ENCODE measurements around the gene PARN. TPM values are rescaled to one million over a fixed set of nuclear protein-coding genes. Genes with fewer than 3 reads are reported as not detected.
A peak's percentile ranks its signal among the peaks of the same experiment; 100 is the strongest.

The PARN gene
- total RNA-seq, 3 donors from 2014 or later (not counting 1 experiment from before 2014, with no cell fraction given) = 44.3 to 57.4 (median 45.1) TPM

DNA sequence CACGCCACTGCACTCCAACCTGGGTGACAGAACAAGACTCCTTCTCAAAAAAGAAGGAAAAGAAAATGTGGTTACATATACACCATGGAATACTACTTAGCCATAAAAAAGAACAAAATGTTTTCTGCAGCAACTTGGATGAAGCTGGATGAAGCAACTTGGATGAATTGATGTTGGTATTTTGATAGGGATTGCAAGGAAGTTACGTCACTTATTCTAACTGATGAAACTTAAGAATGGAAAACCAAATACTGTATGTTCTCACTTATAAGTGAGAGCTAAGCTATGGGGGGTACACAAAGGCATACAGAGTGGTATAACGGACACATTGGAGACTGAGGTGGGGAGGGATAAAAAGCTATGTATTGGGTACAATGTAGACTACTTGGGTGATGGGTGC is 46.6 kb upstream of the PARN start:
- TF ChIP-seq, protein P1, sequence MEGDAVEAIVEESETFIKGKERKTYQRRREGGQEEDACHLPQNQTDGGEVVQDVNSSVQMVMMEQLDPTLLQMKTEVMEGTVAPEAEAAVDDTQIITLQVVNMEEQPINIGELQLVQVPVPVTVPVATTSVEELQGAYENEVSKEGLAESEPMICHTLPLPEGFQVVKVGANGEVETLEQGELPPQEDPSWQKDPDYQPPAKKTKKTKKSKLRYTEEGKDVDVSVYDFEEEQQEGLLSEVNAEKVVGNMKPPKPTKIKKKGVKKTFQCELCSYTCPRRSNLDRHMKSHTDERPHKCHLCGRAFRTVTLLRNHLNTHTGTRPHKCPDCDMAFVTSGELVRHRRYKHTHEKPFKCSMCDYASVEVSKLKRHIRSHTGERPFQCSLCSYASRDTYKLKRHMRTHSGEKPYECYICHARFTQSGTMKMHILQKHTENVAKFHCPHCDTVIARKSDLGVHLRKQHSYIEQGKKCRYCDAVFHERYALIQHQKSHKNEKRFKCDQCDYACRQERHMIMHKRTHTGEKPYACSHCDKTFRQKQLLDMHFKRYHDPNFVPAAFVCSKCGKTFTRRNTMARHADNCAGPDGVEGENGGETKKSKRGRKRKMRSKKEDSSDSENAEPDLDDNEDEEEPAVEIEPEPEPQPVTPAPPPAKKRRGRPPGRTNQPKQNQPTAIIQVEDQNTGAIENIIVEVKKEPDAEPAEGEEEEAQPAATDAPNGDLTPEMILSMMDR (IDR thresholded peaks at IDR 0.05) = no peak
- Mint-ChIP-seq H3K27ac (no peak overlapping the region), H3K27me3 (ENCODE audit: low read depth in 2 of 2) (peaks cover 10 to 12% of the 10 kb centered on the region in 2 donors), H3K36me3 (no peaks in the 10 kb centered on the region), H3K9me3 (no peaks in the 10 kb centered on the region), H3K4me1 (peaks cover 5 to 6% of the 10 kb centered on the region in 2 donors), H3K4me3 (no peak overlapping the region)
- WGBS (ENCODE audit: insufficient coverage) = 83% methylated on average over 2 of the region's 3 CpGs
- Histone ChIP-seq H3K9me3 (ENCODE audit: control insufficient read depth, insufficient read depth, low read length) (no peaks in the 10 kb centered on the region), H3K27ac (ENCODE audit: low read length) (no peak overlapping the region), H3K36me3 (ENCODE audit: control insufficient read depth, insufficient read depth, low read length) (no peaks in the 10 kb centered on the region), H3K4me1 (ENCODE audit: control insufficient read depth, insufficient read depth, low read length) (peaks cover 3% of the 10 kb centered on the region), H3K27me3 (ENCODE audit: control insufficient read depth, insufficient read depth, low read length) (peaks cover 2% of the 10 kb centered on the region), H3K4me3 (ENCODE audit: low read length) (no peak overlapping the region)
- intact Hi-C loops (cut with micrococcal nuclease) = no loop called here
- no peak for DNase-seq
- ATAC-seq = no peak

DNA sequence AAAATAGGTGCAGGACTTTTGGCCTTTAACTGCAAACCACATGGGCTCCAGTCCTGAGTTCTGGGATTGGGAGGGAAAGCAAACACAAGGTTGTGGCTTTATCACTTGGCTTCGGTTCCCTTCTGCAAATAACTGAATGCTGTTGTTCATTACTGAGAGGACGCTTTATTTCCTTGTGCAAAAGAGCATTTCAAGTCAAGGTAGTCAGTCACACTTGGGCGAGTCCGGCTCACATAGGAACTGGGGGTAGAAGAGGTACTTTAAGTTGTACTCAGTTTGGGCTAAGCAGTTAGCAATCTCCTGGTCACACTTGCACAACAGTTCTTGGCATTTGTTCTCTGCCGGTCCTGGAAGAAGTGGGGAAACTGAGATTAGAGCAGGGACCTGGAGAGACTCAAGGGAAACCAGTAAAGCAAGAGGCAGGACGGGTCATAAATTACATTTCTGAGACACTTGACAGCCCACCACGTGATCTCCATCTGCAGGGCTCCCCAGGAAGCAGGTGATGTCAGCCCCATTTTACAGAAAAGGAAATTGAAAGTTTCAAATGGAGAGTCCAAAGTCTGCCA is 42.4 kb upstream of the PARN start:
- Histone ChIP-seq H3K36me3 (ENCODE audit: control insufficient read depth, insufficient read depth, low read length) (peaks cover 16% of the 10 kb centered on the region), H3K9me3 (ENCODE audit: control insufficient read depth, insufficient read depth, low read length) (no peaks in the 10 kb centered on the region), H3K27me3 (ENCODE audit: control insufficient read depth, insufficient read depth, low read length) (no peaks in the 10 kb centered on the region), H3K27ac (ENCODE audit: low read length) (no peak overlapping the region), H3K4me3 (ENCODE audit: low read length) (no peak overlapping the region), H3K4me1 (ENCODE audit: control insufficient read depth, insufficient read depth, low read length) (peaks cover 3% of the 10 kb centered on the region)
- Mint-ChIP-seq H3K4me3 (no peak overlapping the region), H3K27me3 (ENCODE audit: low read depth in 2 of 2) (peaks cover 3 to 5% of the 10 kb centered on the region in 2 donors), H3K4me1 (peaks cover 5 to 6% of the 10 kb centered on the region in 2 donors), H3K9me3 (no peaks in the 10 kb centered on the region), H3K36me3 (no peaks in the 10 kb centered on the region), H3K27ac (peak overlapping the region in 1 of 2 donors; percentile 6)
- ATAC-seq (no peak), DNase-seq (no peak)
- TF ChIP-seq, protein P1 (IDR thresholded peaks at IDR 0.05) = no peak
- WGBS (ENCODE audit: insufficient coverage) = 67% methylated on average over 7 of the region's 7 CpGs
- intact Hi-C loops (cut with micrococcal nuclease) = no loop called here

DNA sequence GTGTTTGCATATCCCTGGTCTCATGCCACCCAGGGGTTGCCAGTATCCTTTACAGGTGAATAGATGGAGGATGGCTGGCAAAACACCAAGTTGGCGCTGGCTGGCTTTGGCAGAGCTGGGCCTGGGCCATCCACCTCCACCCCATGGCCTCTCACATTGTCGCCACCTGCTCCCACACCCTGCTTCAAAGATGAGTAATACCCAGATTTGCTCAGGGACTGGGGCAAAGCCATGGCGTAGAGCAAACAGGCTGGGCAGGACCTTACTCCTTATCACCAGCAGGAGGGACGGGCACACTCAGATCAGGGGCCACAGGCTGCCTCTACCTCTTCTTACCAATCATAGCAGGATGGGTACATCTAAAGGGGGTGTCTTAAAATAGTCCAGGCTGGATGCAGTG is 39.7 kb upstream of the PARN start:
- no peak for DNase-seq
- Mint-ChIP-seq H3K27me3 (ENCODE audit: low read depth in 2 of 2) (no peaks in the 10 kb centered on the region), H3K36me3 (peaks cover 14% of the 10 kb centered on the region), H3K4me1 (peaks cover 5 to 6% of the 10 kb centered on the region in 2 donors), H3K9me3 (no peaks in the 10 kb centered on the region), H3K4me3 (no peak overlapping the region), H3K27ac (peak overlapping the region in 1 of 2 donors; percentile 18)
- Histone ChIP-seq H3K4me1 (ENCODE audit: control insufficient read depth, insufficient read depth, low read length) (peaks cover 3% of the 10 kb centered on the region), H3K9me3 (ENCODE audit: control insufficient read depth, insufficient read depth, low read length) (no peaks in the 10 kb centered on the region), H3K27me3 (ENCODE audit: control insufficient read depth, insufficient read depth, low read length) (no peaks in the 10 kb centered on the region), H3K27ac (ENCODE audit: low read length) (no peak overlapping the region), H3K4me3 (ENCODE audit: low read length) (no peak overlapping the region), H3K36me3 (ENCODE audit: control insufficient read depth, insufficient read depth, low read length) (peaks cover 39% of the 10 kb centered on the region)
- ATAC-seq = no peak
- 91% methylated on average over 4 of the region's 4 CpGs for WGBS (ENCODE audit: insufficient coverage)
- TF ChIP-seq, protein P1 (IDR thresholded peaks at IDR 0.05) = no peak
- intact Hi-C loops (cut with micrococcal nuclease) = no loop called here

Measured in natural killer cell (primary cell).